ELF-1 (cell line): ENCODE measurements around the gene LPP.

Experiments used
- DNase-seq: peaks from one replicate; pipeline ENCODE4 v3.0.0-alpha.2; 2016; ENCODE audit warnings: low read depth, low spot score

The LPP gene

DNA sequence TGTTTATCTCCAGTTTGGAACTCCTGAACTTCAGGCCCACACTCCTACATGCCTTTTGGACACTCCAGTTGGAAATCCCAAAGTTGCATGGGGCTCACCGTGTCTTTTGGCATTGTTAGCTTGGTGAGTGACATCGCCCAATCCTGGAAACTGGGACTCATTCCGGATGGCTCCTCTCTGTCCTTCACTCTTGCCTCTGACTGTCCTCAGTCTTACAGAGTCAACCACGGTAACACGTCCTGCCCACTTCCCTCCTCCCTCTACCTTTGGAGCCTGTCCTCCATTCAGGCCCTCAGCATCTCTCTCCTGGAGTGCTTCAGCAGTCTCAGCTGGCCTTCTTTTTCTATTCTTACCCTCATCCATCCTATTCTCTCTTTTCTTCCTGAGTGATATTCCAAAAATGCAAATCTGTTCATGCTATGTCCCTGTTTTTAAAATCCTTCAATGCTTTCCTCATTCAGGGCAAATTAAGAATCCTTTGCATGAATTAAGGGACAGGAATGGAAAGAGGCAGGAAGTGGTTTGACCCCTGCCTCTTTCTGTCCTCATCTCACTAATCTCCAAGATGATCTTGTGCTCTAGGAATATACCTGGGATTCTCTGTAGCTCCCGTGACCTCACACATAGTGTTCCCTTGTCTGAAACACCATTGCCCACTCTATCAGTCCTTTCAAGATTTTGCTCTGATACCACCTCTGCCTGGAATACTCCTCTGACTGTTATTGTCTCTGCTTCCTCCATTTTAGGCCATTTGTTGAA, 42.5 kb downstream of the LPP start:
- no peak for DNase-seq

GRCh38 chr3:188197388-188197847, 43.5 kb downstream of the LPP start:
- peak; percentile 83 for DNase-seq

GRCh38 chr3:188198001-188198400, 44.0 kb downstream of the LPP start:
- no peak for DNase-seq

DNA sequence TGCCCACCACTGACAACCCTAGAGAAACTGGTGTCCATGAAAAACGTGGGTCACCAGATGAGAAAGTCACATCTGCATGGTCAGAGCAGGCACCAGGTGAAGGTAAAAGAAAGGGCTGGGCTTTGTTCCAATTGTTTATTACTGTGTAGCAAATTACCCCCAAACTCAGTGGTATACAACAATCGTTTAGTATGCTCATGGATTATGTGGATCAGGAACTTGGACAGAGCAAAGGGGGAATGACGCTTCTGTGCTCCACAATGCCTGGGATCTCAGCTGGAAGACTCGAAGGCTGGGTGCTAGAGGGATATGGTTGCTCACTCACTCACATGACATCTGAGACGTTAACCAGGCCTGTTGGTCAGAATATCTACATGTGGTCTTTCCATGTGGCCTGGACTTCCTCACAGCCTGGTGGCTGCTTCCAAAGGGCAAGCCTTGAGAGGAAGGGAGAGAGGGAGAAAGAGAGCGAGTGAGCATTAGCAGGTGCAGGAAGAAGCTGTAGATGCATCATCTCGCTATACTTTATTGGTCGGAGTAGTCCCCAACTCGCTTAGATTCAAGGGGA, 44.9 kb downstream of the LPP start:
- DNase-seq, result peak; percentile 54

DNA sequence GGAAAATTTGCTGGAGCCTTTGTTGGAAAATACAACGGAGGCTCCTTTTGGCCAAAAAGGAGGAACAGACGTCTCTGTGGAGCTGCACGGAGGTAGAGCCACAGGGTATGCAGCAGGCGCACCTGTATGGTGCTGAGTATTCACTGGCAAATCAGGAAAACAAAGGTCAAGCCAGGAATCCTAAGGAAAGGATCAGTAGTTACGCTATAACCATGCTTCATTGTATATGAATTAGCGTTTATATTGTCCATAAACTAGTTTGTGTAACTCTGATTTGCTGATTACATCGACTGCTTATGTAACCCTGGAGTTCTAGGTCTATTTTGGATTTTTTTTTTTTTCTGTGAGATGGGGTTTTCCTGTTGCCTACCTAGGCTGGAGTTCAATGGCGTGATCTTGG, 45.4 kb downstream of the LPP start:
- DNase-seq, result no peak

- no peak for DNase-seq
Observed at GRCh38 chr3:188200481-188200880, 46.5 kb downstream of the LPP start.

- DNase-seq, result peak; percentile 83
Observed at GRCh38 chr3:188202358-188203138, 48.6 kb downstream of the LPP start.

GRCh38 chr3:188204526-188204925, 50.6 kb downstream of the LPP start:
- DNase-seq, result no peak

- DNase-seq, result peak; percentile 50
Observed at GRCh38 chr3:188205992-188206416, 52.0 kb downstream of the LPP start.

DNA sequence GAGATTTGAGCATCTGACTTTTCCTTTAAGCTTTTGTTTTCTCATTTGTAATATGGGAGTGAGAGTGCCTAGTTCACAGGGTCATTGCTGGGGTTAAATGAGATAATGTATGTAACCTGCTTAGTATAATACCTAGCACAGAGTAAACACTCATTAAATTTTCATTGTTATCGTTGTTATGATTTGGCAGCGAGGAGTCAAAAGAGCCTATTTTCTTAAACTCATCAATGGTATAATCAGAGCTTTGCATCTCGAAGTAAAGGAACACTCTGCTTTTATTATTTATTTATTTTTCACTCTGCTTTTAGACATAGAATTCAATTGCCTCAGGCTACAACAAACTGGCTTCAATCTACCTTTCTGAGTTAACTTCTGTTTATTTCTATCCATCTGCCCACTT, 52.8 kb downstream of the LPP start:
- no peak for DNase-seq

- DNase-seq, result peak; percentile 94
Observed at GRCh38 chr3:188207941-188208515, 54.1 kb downstream of the LPP start.

- DNase-seq, result no peak
Observed at GRCh38 chr3:188208516-188208981, 54.6 kb downstream of the LPP start.

DNA sequence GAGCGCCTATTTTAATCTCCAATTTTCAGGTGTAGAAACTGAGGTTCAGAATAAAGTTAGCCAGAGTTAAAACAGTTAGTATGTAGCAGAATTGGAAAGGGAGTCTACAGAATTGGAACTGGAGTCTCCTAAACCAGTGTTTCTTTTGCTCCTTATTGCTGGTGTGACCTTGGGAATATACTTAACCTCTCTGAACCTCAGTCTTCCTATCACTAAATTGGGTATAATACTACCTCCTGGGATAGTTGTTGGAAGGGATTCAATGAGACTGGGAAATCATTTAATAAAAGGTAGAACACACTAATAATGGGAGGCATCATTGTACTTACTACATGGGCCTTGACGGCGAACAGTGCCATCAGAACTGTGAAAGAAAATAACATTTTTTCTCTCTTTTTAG, 55.1 kb downstream of the LPP start:
- DNase-seq, result no peak

GRCh38 chr3:188209740-188210139, 55.8 kb downstream of the LPP start:
- DNase-seq, result no peak

- no peak for DNase-seq
Observed at GRCh38 chr3:188211476-188211875, 57.5 kb downstream of the LPP start.

GRCh38 chr3:188212308-188212969, 58.5 kb downstream of the LPP start:
- DNase-seq, result peak; percentile 59

- DNase-seq, result no peak
Observed at GRCh38 chr3:188214442-188214841, 60.5 kb downstream of the LPP start.

- no peak for DNase-seq
Observed at GRCh38 chr3:188215129-188215528, 61.2 kb downstream of the LPP start.

DNA sequence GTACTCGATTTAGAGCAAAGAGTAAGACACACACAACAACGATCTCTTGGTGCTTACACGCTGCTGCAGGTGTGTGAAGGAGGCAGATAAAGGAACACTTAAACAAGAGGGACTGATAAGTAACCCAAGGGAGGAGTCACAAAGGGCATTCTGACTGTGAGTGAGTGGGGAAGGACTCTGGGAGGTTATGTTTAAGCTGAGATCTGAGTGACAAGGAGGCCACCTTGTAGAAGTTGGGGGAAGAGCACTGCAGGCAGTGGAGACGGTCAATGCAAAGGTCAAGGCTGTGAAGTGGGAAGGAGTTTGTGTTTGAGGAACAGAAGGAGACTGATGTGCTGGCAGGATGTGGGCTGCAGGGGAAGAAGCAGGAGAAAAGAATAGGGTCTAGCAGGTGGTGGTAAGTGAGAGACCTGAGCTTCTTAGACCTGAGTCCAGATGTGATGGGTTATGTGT, 63.1 kb downstream of the LPP start:
- DNase-seq, result no peak

- DNase-seq, result no peak
Observed at GRCh38 chr3:188217726-188218125, 63.8 kb downstream of the LPP start.

GRCh38 chr3:188218603-188219002, 64.6 kb downstream of the LPP start:
- DNase-seq, result no peak
